IMR-90 (cell line): Measurements from ENCODE around the gene NCS1.

ENCODE experiments used
- FOS ChIP-seq: fragments of 150-350 bp; IDR thresholded peaks from 2 replicates; pipeline ENCODE4 v1.6.1; 2016; ENCODE audit warnings: low read depth, low read length
- MAFK ChIP-seq: IDR thresholded peaks from 2 replicates; pipeline ENCODE4 v1.6.1; 2012; ENCODE audit warnings: low read depth, low read length, improper control_type of control experiment
- MAZ ChIP-seq: IDR thresholded peaks from 2 replicates; pipeline ENCODE4 v1.6.1; 2012; ENCODE audit warnings: low read depth, mild to moderate bottlenecking, low read length, improper control_type of control experiment, moderate library complexity, borderline replicate concordance
- POLR2A ChIP-seq: IDR thresholded peaks from 2 replicates; pipeline ENCODE4 v1.6.1; 2012; ENCODE audit warnings: mild to moderate bottlenecking, low read depth, low read length
- TF ChIP-seq, protein P1 (sequence below): conservative IDR thresholded peaks from 2 replicates; pipeline ENCODE4 v1.5.1; 2012; ENCODE audit warnings: mild to moderate bottlenecking, low read depth, low read length, improper control_type of control experiment
- TF ChIP-seq, protein P2 (sequence below): fragments of 150-350 bp; IDR thresholded peaks from 2 replicates; pipeline ENCODE4 v1.6.1; 2017; ENCODE audit warnings: mild to moderate bottlenecking, antibody characterized with exemption, low read length, low read depth

DNA sequence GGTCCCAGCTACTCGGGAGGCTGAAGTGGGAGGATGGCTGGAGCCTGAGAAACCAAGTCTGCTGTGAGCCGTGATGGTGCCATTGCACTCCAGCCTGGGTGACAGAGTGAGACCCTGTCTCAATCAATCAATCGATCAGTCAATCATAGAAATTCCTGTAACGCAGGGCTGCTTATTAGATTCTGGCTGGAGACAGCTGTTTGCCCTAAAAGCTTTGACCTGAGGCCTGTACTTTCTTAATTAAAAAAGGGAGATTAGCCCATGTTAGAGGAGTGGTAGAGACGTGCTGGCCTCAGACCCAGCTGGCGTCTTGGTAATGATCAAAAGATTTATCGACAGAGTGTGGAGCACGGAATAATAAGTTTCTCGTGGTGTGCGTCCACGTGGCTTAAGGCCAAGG lies 52.9 kb downstream of the NCS1 start:
- TF ChIP-seq, protein P1, sequence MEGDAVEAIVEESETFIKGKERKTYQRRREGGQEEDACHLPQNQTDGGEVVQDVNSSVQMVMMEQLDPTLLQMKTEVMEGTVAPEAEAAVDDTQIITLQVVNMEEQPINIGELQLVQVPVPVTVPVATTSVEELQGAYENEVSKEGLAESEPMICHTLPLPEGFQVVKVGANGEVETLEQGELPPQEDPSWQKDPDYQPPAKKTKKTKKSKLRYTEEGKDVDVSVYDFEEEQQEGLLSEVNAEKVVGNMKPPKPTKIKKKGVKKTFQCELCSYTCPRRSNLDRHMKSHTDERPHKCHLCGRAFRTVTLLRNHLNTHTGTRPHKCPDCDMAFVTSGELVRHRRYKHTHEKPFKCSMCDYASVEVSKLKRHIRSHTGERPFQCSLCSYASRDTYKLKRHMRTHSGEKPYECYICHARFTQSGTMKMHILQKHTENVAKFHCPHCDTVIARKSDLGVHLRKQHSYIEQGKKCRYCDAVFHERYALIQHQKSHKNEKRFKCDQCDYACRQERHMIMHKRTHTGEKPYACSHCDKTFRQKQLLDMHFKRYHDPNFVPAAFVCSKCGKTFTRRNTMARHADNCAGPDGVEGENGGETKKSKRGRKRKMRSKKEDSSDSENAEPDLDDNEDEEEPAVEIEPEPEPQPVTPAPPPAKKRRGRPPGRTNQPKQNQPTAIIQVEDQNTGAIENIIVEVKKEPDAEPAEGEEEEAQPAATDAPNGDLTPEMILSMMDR = no peak
- TF ChIP-seq FOS (no peak), MAZ (no peak), POLR2A (no peak), MAFK (no peak)
- TF ChIP-seq, protein P2, sequence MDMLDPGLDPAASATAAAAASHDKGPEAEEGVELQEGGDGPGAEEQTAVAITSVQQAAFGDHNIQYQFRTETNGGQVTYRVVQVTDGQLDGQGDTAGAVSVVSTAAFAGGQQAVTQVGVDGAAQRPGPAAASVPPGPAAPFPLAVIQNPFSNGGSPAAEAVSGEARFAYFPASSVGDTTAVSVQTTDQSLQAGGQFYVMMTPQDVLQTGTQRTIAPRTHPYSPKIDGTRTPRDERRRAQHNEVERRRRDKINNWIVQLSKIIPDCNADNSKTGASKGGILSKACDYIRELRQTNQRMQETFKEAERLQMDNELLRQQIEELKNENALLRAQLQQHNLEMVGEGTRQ = no peak
